Endothelial cell of umbilical vein (primary cell): ENCODE measurements around the gene SUPT7L. TPM values are rescaled to one million over a fixed set of nuclear protein-coding genes. Genes with fewer than 3 reads are reported as not detected.

Experiments
- BruUV-seq: library from RNA; stranded (reverse); fragments of 400-500 nt; replicated peaks from 2 replicates; lab custom pipeline; 2021; lab: Mats Ljungman, UMichigan
- CTCF ChIA-PET: fragments of 300-600, 350-600 bp; sonication (Branson Sonifier 250); formaldehyde crosslinking; loops from one replicate; lab custom pipeline; 2021; ENCODE audit warnings: antibody characterized with exemption, inconsistent platforms; lab: Charles Lee
- POLR2A ChIA-PET: fragments of 300-600, 350-600 bp; sonication (Branson Sonifier 250); formaldehyde crosslinking; loops from one replicate; lab custom pipeline; 2021; ENCODE audit warnings: antibody characterized with exemption, inconsistent platforms; lab: Charles Lee
- DNase-seq: peaks from one replicate; pipeline ENCODE4 v3.0.0-alpha.2; 2011; ENCODE audit warnings: low read depth, low spot score
- FAIRE-seq: peaks from 2 replicates; lab custom pipeline; 2011; peaks lifted over from hg19 to GRCh38; lab: Jason Lieb, UNC
- H2AFZ ChIP-seq: 2 replicates; pipeline ENCODE4 v1.6.0; 2012; ENCODE audit warnings: low read depth, low read length, control low read depth, inconsistent platforms
- H3K27ac ChIP-seq: 2 replicates; pipeline ENCODE4 v1.5.1; 2011; ENCODE audit warnings: low read depth, mild to moderate bottlenecking, control low read depth, low read length, moderate library complexity; ENCODE audit not compliant: insufficient read depth
- H3K27me3 ChIP-seq, 2 experiments: 2 replicates each; pipeline versions ENCODE4 v1.6.0 to v1.6.1; 2011; ENCODE audit warnings: low read length in 2 of 2, mixed read lengths in 1 of 2; ENCODE audit not compliant: control insufficient read depth in 2 of 2, insufficient read depth in 2 of 2
- H3K36me3 ChIP-seq, 2 experiments: 2 replicates in 1 of 2; 3 replicates in 1 of 2; pipeline ENCODE4 v1.5.1; 2011; ENCODE audit warnings: low read length in 2 of 2, mild to moderate bottlenecking in 1 of 2, moderate library complexity in 1 of 2; ENCODE audit not compliant: control insufficient read depth in 2 of 2, insufficient read depth in 2 of 2; ENCODE audit errors: extremely low read depth in 1 of 2
- H3K4me1 ChIP-seq: 3 replicates; pipeline ENCODE4 v1.5.1; 2011; ENCODE audit warnings: mild to moderate bottlenecking, low read length; ENCODE audit not compliant: control insufficient read depth, insufficient read depth; ENCODE audit errors: extremely low read depth
- H3K4me2 ChIP-seq: 2 replicates; pipeline ENCODE4 v1.6.1; 2011; ENCODE audit warnings: low read length, control low read depth, mixed read lengths; ENCODE audit not compliant: insufficient read depth
- H3K4me3 ChIP-seq, 3 experiments: fragments of 200-600 bp in 1 of 3; sonication (generic), shearing (Covaris generic) in 1 of 3; replicated peaks in 1 of 3; 2 replicates each; pipeline ENCODE4 v1.5.1; 2011 to 2016; ENCODE audit warnings: control low read depth in 3 of 3, low read length in 3 of 3, mild to moderate bottlenecking in 2 of 3, inconsistent platforms in 1 of 3, low read depth in 1 of 3, moderate library complexity in 1 of 3; ENCODE audit not compliant: insufficient read depth in 1 of 3
- H3K79me2 ChIP-seq: 2 replicates; pipeline ENCODE4 v1.6.0; 2012; ENCODE audit warnings: low read length, inconsistent platforms; ENCODE audit not compliant: control insufficient read depth, insufficient read depth
- H3K9ac ChIP-seq: replicated peaks from 2 replicates; pipeline ENCODE3; 2011; ENCODE audit warnings: low read length, control low read depth; ENCODE audit not compliant: insufficient read depth; ENCODE audit errors: extremely low read depth
- H3K9me1 ChIP-seq: replicated peaks from 3 replicates; pipeline ENCODE4 v1.6.0; 2011; ENCODE audit warnings: mild to moderate bottlenecking, low read length; ENCODE audit not compliant: control insufficient read depth, insufficient read depth; ENCODE audit errors: extremely low read depth
- H3K9me3 ChIP-seq: replicated peaks from 2 replicates; pipeline ENCODE4 v1.5.1; 2012; ENCODE audit warnings: low read length, inconsistent platforms; ENCODE audit not compliant: control insufficient read depth, insufficient read depth
- H4K20me1 ChIP-seq: replicated peaks from 2 replicates; pipeline ENCODE3; 2011; ENCODE audit warnings: mild to moderate bottlenecking, low read length; ENCODE audit not compliant: control insufficient read depth, insufficient read depth; ENCODE audit errors: extremely low read depth
- EZH2 ChIP-seq: IDR thresholded peaks from 2 replicates; pipeline ENCODE4 v1.6.1; 2012; ENCODE audit warnings: borderline replicate concordance, low read depth, mild to moderate bottlenecking, moderate library complexity, low read length, inconsistent platforms; ENCODE audit not compliant: severe bottlenecking
- GATA2 ChIP-seq: IDR thresholded peaks from 2 replicates; pipeline ENCODE4 v1.7.0; 2011; ENCODE audit warnings: low read depth, mild to moderate bottlenecking, moderate library complexity, mixed read lengths, low read length; ENCODE audit not compliant: insufficient read length, insufficient read depth
- JUN ChIP-seq: IDR thresholded peaks from 2 replicates; pipeline ENCODE4 v1.6.1; 2011; ENCODE audit warnings: borderline replicate concordance, low read depth; ENCODE audit not compliant: insufficient read length, insufficient read depth
- MYC ChIP-seq: IDR thresholded peaks from one replicate; pipeline ENCODE4 v1.6.1; 2011; ENCODE audit warnings: mild to moderate bottlenecking, low read depth, low read length
- POLR2A ChIP-seq: IDR thresholded peaks from 2 replicates; pipeline ENCODE4 v1.6.1; 2012; ENCODE audit warnings: low read depth, mild to moderate bottlenecking, control low read depth, low read length
- POLR2AphosphoS5 ChIP-seq: IDR thresholded peaks from 2 replicates; pipeline ENCODE4 v1.6.1; 2012; ENCODE audit warnings: low read depth, mild to moderate bottlenecking, control low read depth, low read length, moderate library complexity; ENCODE audit not compliant: insufficient read depth
- dilution Hi-C: fragments of 300-500 bp; cut with MboI; formaldehyde crosslinking; loops from one replicate; pipeline ENCODE4 v1.15.0; 2019; ENCODE audit warnings: low sequenced_read_pairs; ENCODE audit not compliant: extremely low pct_ligation_motif_present
- intact Hi-C: fragments of 100-400 bp; cut with micrococcal nuclease; formaldehyde crosslinking; loops from one replicate; pipeline ENCODE4 v1.10.0; 2022
- polyA plus RNA-seq, 4 experiments: library from polyadenylated mRNA; depleted of rRNA in 3 of 4; stranded (reverse) in 3 of 4; unstranded in 1 of 4; fragments of >200 nt; gene quantifications; 2 replicates each; pipeline versions ENCODE4 v1.2.1 to v1.2.3, GENCODE V29; 2011 to 2012; ENCODE audit warnings: missing spikeins in 1 of 4
- total RNA-seq: library from RNA; stranded (reverse); gene quantifications from 2 replicates; pipeline ENCODE4 v1.2.3, GENCODE V29; 2021
- TF ChIP-seq, protein P1 (sequence below): IDR thresholded peaks from 2 replicates; pipeline ENCODE4 v1.6.1; 2011; ENCODE audit not compliant: insufficient read depth, insufficient read length
- TF ChIP-seq, protein P2 (sequence below), 2 donors: IDR thresholded peaks; 1 replicate in 1 of 2; 2 replicates in 1 of 2; pipeline ENCODE4 v1.5.1; 2011; ENCODE audit warnings: low read length in 2 of 2, mild to moderate bottlenecking in 2 of 2, moderate library complexity in 2 of 2, control low read depth in 1 of 2, inconsistent platforms in 1 of 2, low read depth in 1 of 2; ENCODE audit not compliant: insufficient read depth in 1 of 2; ENCODE audit errors: extremely low read depth in 1 of 2

The SUPT7L gene
- total and polyA plus RNA-seq, 2 donors (not counting 3 experiments of a cell fraction or from before 2014, with no cell fraction given): 30.3 to 44.5 TPM

DNA sequence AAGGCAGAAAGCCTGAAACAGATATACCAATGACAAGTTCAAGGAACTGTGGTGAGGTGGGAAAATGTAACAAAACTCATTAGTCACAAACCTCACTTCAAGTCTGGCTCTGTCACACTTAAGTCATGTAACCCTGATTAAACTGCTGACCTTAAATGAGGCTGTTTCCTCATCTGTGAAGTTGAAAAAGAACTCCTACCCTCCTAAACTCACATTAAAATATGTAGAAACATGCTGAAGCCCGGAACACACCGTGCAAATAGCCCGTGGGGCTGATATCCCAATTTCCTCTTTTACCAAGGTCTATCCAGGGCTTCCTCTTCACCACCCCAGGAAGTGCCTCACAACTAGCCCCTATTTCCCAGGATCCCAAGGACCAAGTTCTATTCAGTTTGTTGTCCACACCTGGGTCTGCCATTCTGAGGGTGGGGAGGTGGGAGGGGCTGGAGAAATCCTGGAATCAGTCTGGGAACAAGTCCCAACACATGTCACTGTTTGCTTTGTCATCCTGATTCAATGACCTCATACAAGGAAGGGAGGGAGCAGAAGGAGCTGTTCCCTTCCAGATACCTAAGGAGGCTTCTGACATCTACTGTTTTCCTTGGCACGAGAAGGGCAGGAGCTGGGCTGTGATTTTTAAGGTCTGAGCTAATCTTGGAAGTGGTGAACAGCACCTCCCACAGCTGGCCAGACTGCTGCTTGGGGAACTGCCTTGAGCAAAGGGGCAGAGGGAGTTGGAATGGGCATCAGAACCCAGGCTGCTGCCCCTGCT, 42.6 kb upstream of the SUPT7L start:
- no peak overlapping the region for H3K4me3 ChIP-seq
- dilution Hi-C loops (no loop called here), intact Hi-C loops (loop anchor here (1.0 to 5.0 kb wide), 5 partner anchors 17 to 690 kb away; no protein-coding TSS in a partner anchor)
- H3K4me1 ChIP-seq: peaks cover 17% of the 10 kb centered on the region
- no peaks in the 10 kb centered on the region for H3K36me3 ChIP-seq
- no peaks in the 10 kb centered on the region for H3K9me3 ChIP-seq
- no peaks in the 10 kb centered on the region for H3K79me2 ChIP-seq
- peak overlapping the region; percentile 49 for H2AFZ ChIP-seq
- peak overlapping the region; percentile 95 for H3K27ac ChIP-seq
- TSS peak; percentile 99 for BruUV-seq
- DNase-seq (peak; percentile 89), FAIRE-seq (peak; percentile 90)
- H4K20me1 ChIP-seq: no peaks in the 10 kb centered on the region
- TF ChIP-seq EZH2 (no peak), POLR2AphosphoS5 (peak; percentile 46), POLR2A (no peak), MYC (no peak), GATA2 (no peak), JUN (peak; percentile 79)
- TF ChIP-seq, protein P1, sequence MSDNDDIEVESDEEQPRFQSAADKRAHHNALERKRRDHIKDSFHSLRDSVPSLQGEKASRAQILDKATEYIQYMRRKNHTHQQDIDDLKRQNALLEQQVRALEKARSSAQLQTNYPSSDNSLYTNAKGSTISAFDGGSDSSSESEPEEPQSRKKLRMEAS: no peak
- TF ChIP-seq, protein P2, sequence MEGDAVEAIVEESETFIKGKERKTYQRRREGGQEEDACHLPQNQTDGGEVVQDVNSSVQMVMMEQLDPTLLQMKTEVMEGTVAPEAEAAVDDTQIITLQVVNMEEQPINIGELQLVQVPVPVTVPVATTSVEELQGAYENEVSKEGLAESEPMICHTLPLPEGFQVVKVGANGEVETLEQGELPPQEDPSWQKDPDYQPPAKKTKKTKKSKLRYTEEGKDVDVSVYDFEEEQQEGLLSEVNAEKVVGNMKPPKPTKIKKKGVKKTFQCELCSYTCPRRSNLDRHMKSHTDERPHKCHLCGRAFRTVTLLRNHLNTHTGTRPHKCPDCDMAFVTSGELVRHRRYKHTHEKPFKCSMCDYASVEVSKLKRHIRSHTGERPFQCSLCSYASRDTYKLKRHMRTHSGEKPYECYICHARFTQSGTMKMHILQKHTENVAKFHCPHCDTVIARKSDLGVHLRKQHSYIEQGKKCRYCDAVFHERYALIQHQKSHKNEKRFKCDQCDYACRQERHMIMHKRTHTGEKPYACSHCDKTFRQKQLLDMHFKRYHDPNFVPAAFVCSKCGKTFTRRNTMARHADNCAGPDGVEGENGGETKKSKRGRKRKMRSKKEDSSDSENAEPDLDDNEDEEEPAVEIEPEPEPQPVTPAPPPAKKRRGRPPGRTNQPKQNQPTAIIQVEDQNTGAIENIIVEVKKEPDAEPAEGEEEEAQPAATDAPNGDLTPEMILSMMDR (IDR thresholded peaks at IDR 0.05; ENCODE audit: extremely low read depth in 1 of 2, insufficient read depth in 1 of 2, low read depth in 1 of 2, low read length in 2 of 2): no peak
- POLR2A ChIA-PET: interaction anchor here (0.9 to 1.1 kb wide), 2 partner anchors 93 to 687 kb away, joined by 3 to 4 read pairs; partner anchors contain the start of gene FOSL2
- CTCF ChIA-PET: interaction anchor here (0.6 to 4.0 kb wide), 13 partner anchors 17 to 888 kb away, joined by 3 to 40 read pairs (median 3); no protein-coding TSS in a partner anchor
- peak overlapping the region; percentile 64 for H3K9ac ChIP-seq
- H3K4me2 ChIP-seq: peak overlapping the region; percentile 12
- no peaks in the 10 kb centered on the region for H3K9me1 ChIP-seq
- no peaks in the 10 kb centered on the region for H3K27me3 ChIP-seq
